GM18870 (cell line): ENCODE measurements around the gene LMBRD2.

Experiments
- ATAC-seq: cut with Tn5 transposase; IDR thresholded peaks from one replicate; pipeline ENCODE4 v1.9.1; 2021; ENCODE audit warnings: moderate library complexity; ENCODE audit not compliant: unreplicated experiment

Gene LMBRD2

DNA sequence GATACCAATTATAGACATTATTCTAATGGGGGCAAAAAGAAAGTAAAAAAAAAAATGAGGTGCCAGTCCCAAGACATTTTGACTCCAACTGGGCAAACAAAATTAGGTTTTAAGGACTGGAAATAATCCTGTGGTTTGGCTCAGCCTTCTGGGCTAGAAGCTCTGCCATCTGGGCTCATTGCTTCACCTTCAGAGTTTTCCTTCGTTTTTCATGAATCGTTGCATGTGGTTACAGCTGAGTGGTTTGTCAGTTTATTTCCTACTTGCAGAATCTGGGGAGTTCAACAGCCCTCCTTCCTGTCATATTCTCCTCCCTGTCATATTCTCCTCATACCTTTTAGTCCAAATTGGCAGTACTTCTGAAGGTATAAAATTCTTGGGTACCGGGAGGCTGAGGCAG is 97.0 kb downstream of the LMBRD2 start:
- no peak for ATAC-seq

DNA sequence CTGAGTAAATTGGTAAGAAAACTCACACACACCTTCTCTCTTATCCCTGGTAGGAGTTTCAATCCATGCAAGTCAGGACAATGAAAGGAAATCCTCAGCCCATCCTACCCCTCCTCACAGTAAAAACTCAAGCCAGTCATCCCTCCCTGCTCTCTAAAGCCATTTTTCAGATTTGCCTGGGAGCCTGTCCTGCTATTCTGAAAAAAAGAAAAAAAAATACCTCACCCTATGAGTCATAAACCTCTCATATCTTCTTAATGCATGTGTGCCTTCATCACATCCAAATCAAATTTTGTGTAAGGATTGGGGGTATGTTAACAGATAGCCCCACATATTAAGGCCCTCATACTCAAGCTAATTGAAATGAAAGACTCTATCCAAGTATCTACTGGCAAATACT is 99.1 kb downstream of the LMBRD2 start:
- ATAC-seq = no peak

DNA sequence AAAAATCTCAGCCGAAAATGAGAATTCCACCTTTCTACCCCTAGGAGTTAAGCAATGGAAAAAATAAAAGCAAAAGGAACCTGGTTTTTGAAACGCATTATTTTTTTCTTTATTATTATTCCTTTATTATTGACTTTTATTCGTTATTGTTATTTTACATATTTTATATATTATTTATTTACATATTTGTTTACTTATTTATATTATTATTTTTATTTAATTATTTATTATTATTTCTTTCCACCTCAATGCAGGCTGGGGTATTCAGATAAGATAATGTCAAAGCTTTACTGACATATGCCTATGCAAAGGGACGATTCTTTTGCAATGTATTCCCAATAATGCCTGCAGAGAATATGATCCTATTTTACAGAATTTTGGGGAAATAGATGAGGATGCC is 101.7 kb downstream of the LMBRD2 start:
- ATAC-seq = no peak
